SU-DHL-6 (cell line): ENCODE measurements around the gene NLGN1.

Experiments
- H2AFZ ChIP-seq: fragments of 200-600 bp; sonication (generic); 2 replicates; pipeline ENCODE4 v1.6.1; 2014; ENCODE audit warnings: low read depth, mild to moderate bottlenecking, moderate library complexity, mixed read lengths, antibody characterized with exemption, low read length; ENCODE audit not compliant: severe bottlenecking
- H3F3A ChIP-seq: fragments of 200-600 bp; shearing (Covaris generic); 2 replicates; pipeline ENCODE4 v1.6.0; 2016; ENCODE audit warnings: antibody characterized with exemption, mild to moderate bottlenecking; ENCODE audit not compliant: insufficient read depth
- H3K27ac ChIP-seq: fragments of 200-600 bp; sonication (generic); 2 replicates; pipeline ENCODE4 v1.5.1; 2016; ENCODE audit warnings: low read depth, mild to moderate bottlenecking, low read length, moderate library complexity, mixed read lengths
- H3K27me3 ChIP-seq: fragments of 200-600 bp; sonication (generic), shearing (Covaris generic); 2 replicates; pipeline ENCODE4 v1.6.0; 2014; ENCODE audit warnings: mild to moderate bottlenecking, low read length
- H3K36me3 ChIP-seq: fragments of 200-600 bp; sonication (generic); 2 replicates; pipeline ENCODE4 v1.6.1; 2014; ENCODE audit warnings: mild to moderate bottlenecking, low read length, mixed read lengths
- H3K4me2 ChIP-seq: fragments of 300-600, 200-600 bp; shearing (Covaris generic), sonication (generic); 2 replicates; pipeline ENCODE4 v1.6.0; 2014; ENCODE audit warnings: low read length, low read depth, mild to moderate bottlenecking; ENCODE audit not compliant: poor library complexity, severe bottlenecking
- H3K4me3 ChIP-seq: fragments of 200-600 bp; sonication (generic); 2 replicates; pipeline ENCODE4 v1.5.1; 2014; ENCODE audit warnings: antibody characterized with exemption, low read length, mild to moderate bottlenecking, mixed read lengths; ENCODE audit not compliant: insufficient read depth, poor library complexity, severe bottlenecking
- H3K79me2 ChIP-seq: fragments of 200-600 bp; sonication (generic); 2 replicates; pipeline ENCODE4 v1.6.1; 2014; ENCODE audit warnings: mild to moderate bottlenecking, low read length, moderate library complexity; ENCODE audit not compliant: insufficient read depth
- H3K9ac ChIP-seq: fragments of 200-600 bp; sonication (generic); 2 replicates; pipeline ENCODE4 v1.7.0; 2014; ENCODE audit warnings: mild to moderate bottlenecking, low read length
- H3K9me2 ChIP-seq: fragments of 200-600 bp; sonication (generic); replicated peaks from 2 replicates; pipeline ENCODE4 v1.6.1; 2014; ENCODE audit warnings: low read length; ENCODE audit not compliant: insufficient read depth
- H3K9me3 ChIP-seq: fragments of 200-600 bp; sonication (generic); 2 replicates; pipeline ENCODE4 v1.6.1; 2014; ENCODE audit warnings: low read length, mixed read lengths; ENCODE audit not compliant: insufficient read depth
- H4K20me1 ChIP-seq: fragments of 200-600 bp; sonication (generic); 2 replicates; pipeline ENCODE4 v1.6.1; 2014; ENCODE audit warnings: low read depth, mild to moderate bottlenecking, antibody characterized with exemption, low read length, moderate library complexity, mixed read lengths
- CTCF ChIP-seq: fragments of 200-600 bp; sonication (generic); IDR thresholded peaks from one replicate; pipeline ENCODE4 v1.5.1; 2017; ENCODE audit warnings: antibody characterized with exemption, mild to moderate bottlenecking, low read length, moderate library complexity; ENCODE audit not compliant: insufficient read depth, poor library complexity, severe bottlenecking
- EZH2phosphoT487 ChIP-seq: fragments of 200-600 bp; sonication (generic), shearing (Covaris generic); conservative IDR thresholded peaks from 2 replicates; pipeline ENCODE4 v1.6.1; 2018; ENCODE audit warnings: mild to moderate bottlenecking, antibody characterized with exemption, low read length, moderate library complexity, mixed read lengths

Gene NLGN1

GRCh38 chr3:174199696-174200095 lies 802.2 kb downstream of the NLGN1 start:
- Histone ChIP-seq H3K36me3 (no peaks in the 10 kb centered on the region), H3K4me3 (no peak overlapping the region), H3K79me2 (no peaks in the 10 kb centered on the region), H3K9me3 (no peaks in the 10 kb centered on the region), H3K9me2 (no peaks in the 10 kb centered on the region), H2AFZ (no peak overlapping the region), H3K9ac (no peak overlapping the region), H4K20me1 (no peaks in the 10 kb centered on the region), H3K27ac (no peak overlapping the region), H3F3A (no peaks in the 10 kb centered on the region), H3K27me3 (no peaks in the 10 kb centered on the region), H3K4me2 (no peak overlapping the region)
- no peak for TF ChIP-seq EZH2phosphoT487
- no peak for TF ChIP-seq CTCF

GRCh38 chr3:174202116-174202515 lies 804.6 kb downstream of the NLGN1 start:
- no peak overlapping the region for H3K27ac ChIP-seq
- no peaks in the 10 kb centered on the region for H3K9me3 ChIP-seq

GRCh38 chr3:174202561-174202960 lies 805.0 kb downstream of the NLGN1 start:
- no peak overlapping the region for H3K27ac ChIP-seq
- TF ChIP-seq EZH2phosphoT487 (no peak), CTCF (no peak)

More at GRCh38 chr3:174202116-174202515, 804.6 kb downstream of the NLGN1 start:
- Histone ChIP-seq H2AFZ (no peak overlapping the region), H3K4me3 (no peak overlapping the region), H3K4me2 (no peak overlapping the region), H3K36me3 (no peaks in the 10 kb centered on the region), H3F3A (no peaks in the 10 kb centered on the region), H4K20me1 (no peaks in the 10 kb centered on the region), H3K27me3 (no peaks in the 10 kb centered on the region), H3K9ac (no peak overlapping the region), H3K79me2 (no peaks in the 10 kb centered on the region), H3K9me2 (no peaks in the 10 kb centered on the region)
- TF ChIP-seq EZH2phosphoT487 (no peak), CTCF (no peak)

More at GRCh38 chr3:174202561-174202960, 805.0 kb downstream of the NLGN1 start:
- Histone ChIP-seq H3F3A (no peaks in the 10 kb centered on the region), H3K4me3 (no peak overlapping the region), H3K9me3 (no peaks in the 10 kb centered on the region), H4K20me1 (no peaks in the 10 kb centered on the region), H3K27me3 (no peaks in the 10 kb centered on the region), H3K9me2 (no peaks in the 10 kb centered on the region), H3K9ac (no peak overlapping the region), H3K4me2 (no peak overlapping the region), H3K79me2 (no peaks in the 10 kb centered on the region), H3K36me3 (no peaks in the 10 kb centered on the region), H2AFZ (no peak overlapping the region)
